GM19468 (cell line): ENCODE results near the gene SIDT2.
"Not testable (repeated sequence)": the region's sequence is repeated elsewhere in the genome, so short reads cannot be mapped to it uniquely, and the experiment has no call there.

Experiments
- ATAC-seq: cut with Tn5 transposase; IDR thresholded peaks from one replicate; pipeline ENCODE4 v1.9.1; 2021; ENCODE audit warnings: mild to moderate bottlenecking, moderate library complexity, moderate number of reproducible peaks; ENCODE audit not compliant: unreplicated experiment; ENCODE audit errors: extremely low read depth

SIDT2 gene

GRCh38 chr11:117178210-117179034, at the start of gene SIDT2:
SIDT2 (plus strand) TSS chr11:117178743; CDS start chr11:117179264, 521 bp downstream.
- ATAC-seq, result peak; percentile 94

DNA sequence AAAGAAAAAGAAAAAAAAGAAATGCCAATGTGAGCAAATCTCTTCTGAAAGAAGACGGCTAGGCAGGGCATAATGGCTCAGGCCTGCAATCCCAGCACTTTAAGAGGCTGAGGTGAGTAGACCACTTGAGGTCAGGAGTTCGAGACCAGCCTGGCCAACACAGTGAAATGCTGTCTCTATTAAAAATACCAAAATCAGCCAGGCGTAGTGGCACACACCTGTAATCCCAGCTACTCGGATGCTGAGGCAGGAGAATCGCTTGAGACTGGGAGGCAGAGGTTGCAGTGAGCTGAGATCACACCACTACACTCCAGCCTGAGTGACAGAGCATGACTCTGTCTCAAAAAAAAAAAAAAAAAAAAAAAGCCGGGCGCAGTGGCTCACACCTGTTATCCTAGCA, 48.1 kb upstream of the SIDT2 start:
- not testable (repeated sequence) for ATAC-seq

DNA sequence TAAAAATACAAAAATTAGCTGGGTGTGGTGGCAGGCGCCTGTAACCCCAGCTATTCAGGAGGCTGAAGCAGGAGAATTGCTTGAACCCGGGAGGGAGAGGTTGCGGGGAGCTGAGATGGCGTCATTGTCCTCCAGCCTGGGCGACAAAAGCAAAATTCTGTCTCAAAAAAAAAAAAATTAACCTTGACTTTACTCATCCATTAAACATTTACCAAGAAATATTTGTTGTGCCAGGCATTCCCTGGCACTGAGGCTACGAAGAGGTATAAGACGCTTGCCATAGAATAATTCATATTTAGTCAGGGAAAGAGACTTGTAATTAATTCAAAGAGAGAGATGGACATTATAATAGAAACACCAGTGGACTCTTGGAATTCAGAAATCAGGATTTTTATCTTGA, 47.7 kb upstream of the SIDT2 start:
- no peak for ATAC-seq

GRCh38 chr11:117134431-117134830, 44.1 kb upstream of the SIDT2 start:
- no peak for ATAC-seq

DNA sequence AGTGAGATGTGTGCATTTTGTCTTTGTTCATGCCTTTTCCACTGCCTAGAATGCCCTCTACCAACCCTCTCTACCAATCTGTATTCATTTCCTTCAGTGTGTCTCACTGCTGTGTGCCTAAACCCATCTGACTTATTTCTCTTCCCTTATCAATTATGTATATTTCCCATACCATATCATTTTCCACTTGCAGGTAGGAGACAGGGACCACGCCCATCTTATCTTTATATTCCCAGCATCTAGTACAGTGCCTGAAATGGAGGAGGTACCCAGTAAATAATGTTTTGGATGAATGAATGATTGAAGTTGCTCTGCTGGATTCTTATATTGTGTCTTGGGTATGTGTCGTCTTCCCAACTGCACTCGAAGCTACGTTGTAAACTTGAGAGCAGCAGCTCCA, 43.6 kb upstream of the SIDT2 start:
- not testable (repeated sequence) for ATAC-seq

DNA sequence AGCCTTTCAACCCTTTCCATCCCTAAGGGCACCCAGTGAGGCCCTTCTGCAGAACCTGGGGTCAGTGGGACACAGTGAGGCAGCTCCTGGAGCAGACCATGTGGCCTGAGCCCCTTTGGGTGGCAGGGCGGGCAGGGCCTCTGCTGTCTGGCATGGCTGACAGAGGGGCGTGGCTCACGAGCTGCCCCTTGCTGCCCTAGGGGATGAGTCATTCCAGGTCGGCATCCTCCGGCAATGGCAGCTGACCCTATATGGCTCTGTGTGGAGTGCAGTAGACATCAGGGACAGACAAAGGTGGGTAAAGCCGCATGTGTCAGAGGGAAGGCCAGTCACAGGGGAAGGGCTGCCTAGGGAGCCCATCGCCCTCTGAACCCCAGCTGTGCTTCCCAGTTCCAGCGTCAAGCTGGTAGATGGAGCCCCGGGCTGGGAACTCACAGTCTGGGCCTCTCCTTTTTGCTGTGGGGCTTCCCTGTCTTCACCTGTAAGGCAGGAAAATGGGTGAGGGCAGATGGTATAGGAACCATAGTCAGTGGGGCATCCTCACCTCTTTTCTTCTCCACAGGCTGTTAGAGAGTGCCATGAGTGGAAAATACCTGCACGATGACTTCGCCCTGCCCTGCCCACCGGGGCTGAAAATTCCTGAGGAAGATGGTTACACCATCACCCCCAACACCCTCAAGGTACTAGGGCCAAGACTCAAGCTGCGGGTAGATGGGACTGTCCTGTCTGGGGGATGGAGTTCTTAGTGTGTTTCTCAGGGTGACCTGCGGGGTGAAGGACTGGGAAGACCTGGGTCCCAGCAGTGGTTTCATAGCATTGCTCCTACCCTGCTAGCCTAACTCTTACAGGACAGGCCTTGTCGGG, 41.1 kb upstream of the SIDT2 start:
- not testable (repeated sequence) for ATAC-seq

DNA sequence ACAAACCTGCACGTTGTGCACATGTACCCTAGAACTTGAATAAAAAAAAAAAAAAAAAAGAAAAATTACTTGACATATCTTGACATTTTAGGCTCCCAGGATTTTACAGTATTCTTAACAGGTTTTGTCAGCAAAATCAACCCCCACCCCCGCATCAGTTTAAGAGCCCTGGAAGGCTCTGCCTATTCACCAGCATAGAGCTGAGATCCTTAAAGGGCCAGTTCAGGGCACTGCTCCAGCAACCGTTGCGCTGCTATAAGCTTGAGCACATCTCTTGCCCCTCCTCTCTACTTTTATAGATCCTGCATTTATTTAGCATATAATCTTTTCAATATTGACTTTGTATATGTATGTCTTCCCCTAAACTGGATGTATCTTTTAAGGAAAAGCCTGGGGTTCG, 35.2 kb upstream of the SIDT2 start:
- ATAC-seq, result no peak

DNA sequence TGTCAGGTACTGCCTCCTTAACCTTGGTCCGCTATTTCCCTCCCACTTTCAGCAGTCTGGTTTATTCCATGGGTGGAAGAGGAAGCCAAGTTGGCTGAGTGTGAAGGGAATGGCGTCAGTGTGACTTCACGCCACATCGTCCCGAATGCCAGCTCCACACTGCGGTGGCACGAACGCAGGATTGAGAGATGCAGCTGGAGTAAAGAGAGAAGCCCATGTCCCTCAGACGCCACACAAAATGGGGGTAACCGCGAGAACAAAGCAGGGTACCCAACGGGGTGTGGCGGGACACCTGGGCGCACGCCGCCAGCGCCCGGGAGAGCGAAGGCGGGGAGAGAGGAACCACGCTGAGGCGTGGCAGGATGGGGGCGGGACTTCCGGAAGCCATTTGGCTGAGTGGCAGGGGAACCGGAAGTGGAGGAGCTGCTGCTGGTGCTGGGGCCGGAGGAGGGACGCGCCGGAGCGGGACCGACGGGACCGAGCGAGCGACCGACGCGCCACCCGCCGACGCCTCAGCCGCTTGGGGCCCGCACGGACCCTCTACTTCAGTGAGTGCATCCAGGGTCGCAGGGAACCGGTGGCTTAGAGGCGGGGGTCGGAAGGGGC, 34.6 kb upstream of the SIDT2 start, which contains the start of gene PAFAH1B2:
Gene PAFAH1B2 (plus strand): TSS at position 417 of the 606 bp plus-strand sequence. CDS start 8,161 bp downstream, outside the sequence.
- ATAC-seq, result peak; percentile 89

- ATAC-seq, result peak; percentile 15
These were observed 33.8 kb upstream of the SIDT2 start for GRCh38 chr11:117144477-117145392.

GRCh38 chr11:117145393-117145761, 33.2 kb upstream of the SIDT2 start:
- ATAC-seq, result no peak

- no peak for ATAC-seq
These were observed 32.0 kb upstream of the SIDT2 start for GRCh38 chr11:117146521-117146920.

DNA sequence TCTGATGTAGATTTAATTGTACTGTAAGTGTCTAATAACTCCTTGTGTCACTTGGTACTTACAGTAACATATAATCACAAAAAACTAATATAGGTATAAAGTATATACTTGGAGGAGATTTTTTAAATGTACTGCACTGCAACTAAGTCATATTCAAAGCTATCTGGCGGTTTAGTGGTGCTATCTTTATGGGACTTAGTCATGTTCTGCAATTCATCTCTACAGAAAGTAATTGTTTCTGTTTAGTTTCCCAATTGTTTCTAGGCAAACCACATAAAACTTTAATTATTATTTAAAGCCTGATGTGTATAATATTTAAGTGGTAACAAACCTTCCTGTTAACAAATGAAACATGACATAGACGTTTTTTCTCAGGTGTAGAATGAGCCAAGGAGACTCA, 26.5 kb upstream of the SIDT2 start:
- no peak for ATAC-seq

GRCh38 chr11:117154468-117154867, 24.1 kb upstream of the SIDT2 start:
- ATAC-seq, result no peak

- no peak for ATAC-seq
These were observed 21.0 kb upstream of the SIDT2 start for GRCh38 chr11:117157507-117157906.

DNA sequence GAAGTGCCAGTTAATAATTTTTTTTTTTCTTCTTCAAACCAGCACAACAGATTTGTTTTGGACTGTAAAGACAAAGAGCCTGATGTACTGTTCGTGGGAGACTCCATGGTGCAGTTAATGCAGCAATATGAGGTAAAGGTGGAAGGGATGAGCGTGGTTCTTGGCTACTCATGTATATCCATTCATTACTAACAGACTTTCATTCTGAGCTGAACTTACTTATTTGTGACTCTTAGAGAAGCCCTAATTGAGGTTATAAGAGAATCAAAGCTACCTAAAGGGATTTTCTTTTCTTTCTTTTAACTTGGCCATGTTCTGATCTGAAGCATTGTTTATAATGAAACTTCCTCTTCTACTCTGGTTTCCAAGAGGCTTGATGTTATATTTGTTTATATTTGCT, 18.7 kb upstream of the SIDT2 start:
- ATAC-seq, result no peak

DNA sequence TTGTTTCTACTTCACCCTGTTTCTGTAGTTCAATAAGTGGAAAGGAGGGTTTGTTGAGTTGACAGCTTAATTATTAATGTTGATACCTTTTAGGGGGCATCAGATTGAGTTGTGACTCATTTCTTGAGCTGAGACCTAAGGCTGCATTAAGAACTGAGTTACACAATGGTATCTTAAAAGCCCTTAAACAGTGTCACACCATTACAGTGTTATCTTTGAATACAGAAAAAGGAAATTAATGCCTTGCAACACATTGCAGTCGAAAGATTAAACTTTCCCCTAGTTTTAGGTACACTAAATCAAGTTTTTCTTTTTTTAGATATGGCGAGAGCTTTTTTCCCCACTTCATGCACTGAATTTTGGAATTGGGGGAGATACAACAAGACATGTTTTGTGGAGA, 17.7 kb upstream of the SIDT2 start:
- no peak for ATAC-seq

- no peak for ATAC-seq
These were observed 12.1 kb upstream of the SIDT2 start for GRCh38 chr11:117166491-117166890.

DNA sequence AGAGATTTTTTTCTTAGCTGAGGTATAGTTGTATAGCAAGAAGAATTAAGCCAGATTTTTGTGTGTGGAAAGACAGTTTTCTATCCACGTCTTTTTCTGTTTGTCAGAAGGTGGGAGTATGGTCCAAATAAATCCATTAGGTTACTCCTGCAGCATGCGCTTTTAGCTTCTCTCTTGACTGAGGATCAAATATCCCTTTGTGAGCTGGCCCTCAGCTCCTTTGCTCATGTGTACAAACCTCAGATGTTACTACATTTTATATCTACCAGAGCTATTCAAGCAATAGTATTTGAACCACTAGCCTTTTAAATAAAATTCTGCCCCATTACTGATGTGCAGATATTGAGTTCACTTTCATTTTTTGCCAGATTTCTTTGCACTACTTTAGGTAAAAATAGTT, 8.8 kb upstream of the SIDT2 start:
- no peak for ATAC-seq

GRCh38 chr11:117170210-117170609, 8.3 kb upstream of the SIDT2 start:
- no peak for ATAC-seq

- ATAC-seq, result no peak
These were observed 7.5 kb upstream of the SIDT2 start for GRCh38 chr11:117171007-117171403.
